ENCODE measurements around the gene PDZRN4. TPM values are rescaled to one million over a fixed set of nuclear protein-coding genes. Genes with fewer than 3 reads are reported as not detected.

The PDZRN4 gene
- total RNA-seq, 1 donor from 2014 or later, result 1.5 TPM

DNA sequence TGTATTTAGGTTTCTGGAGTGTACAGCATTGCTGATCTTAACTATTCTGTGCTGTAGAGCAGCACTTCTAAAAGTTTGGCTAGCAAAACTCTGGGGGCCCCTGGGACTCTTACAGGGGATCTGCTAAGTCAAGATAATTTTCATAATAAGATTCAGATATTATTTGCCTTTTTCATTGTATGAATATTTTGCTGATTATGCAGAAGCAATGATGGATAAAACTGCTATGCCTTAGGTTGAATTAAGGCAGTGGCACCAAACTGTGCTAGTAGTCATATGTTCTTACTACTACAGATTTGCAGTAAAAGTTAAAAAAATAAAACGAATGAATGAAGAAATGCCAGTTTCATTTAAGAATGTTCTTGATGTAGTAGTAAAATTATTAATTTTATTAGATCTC, 160.1 kb downstream of the PDZRN4 start:
- Mint-ChIP-seq H3K4me1 (ENCODE audit: low read depth, unreplicated experiment) (no peaks in the 10 kb centered on the region), H3K4me3 (ENCODE audit: unreplicated experiment) (no peak overlapping the region), H3K27ac (ENCODE audit: unreplicated experiment) (no peak overlapping the region), H3K36me3 (ENCODE audit: unreplicated experiment) (no peaks in the 10 kb centered on the region), H3K27me3 (ENCODE audit: unreplicated experiment) (no peaks in the 10 kb centered on the region), H3K9me3 (ENCODE audit: unreplicated experiment) (peaks cover 1% of the 10 kb centered on the region)
- TF ChIP-seq, protein P1, sequence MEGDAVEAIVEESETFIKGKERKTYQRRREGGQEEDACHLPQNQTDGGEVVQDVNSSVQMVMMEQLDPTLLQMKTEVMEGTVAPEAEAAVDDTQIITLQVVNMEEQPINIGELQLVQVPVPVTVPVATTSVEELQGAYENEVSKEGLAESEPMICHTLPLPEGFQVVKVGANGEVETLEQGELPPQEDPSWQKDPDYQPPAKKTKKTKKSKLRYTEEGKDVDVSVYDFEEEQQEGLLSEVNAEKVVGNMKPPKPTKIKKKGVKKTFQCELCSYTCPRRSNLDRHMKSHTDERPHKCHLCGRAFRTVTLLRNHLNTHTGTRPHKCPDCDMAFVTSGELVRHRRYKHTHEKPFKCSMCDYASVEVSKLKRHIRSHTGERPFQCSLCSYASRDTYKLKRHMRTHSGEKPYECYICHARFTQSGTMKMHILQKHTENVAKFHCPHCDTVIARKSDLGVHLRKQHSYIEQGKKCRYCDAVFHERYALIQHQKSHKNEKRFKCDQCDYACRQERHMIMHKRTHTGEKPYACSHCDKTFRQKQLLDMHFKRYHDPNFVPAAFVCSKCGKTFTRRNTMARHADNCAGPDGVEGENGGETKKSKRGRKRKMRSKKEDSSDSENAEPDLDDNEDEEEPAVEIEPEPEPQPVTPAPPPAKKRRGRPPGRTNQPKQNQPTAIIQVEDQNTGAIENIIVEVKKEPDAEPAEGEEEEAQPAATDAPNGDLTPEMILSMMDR (IDR thresholded peaks at IDR 0.05; ENCODE audit: partially characterized antibody, unreplicated experiment), result no peak
- DNase-seq, result no peak

DNA sequence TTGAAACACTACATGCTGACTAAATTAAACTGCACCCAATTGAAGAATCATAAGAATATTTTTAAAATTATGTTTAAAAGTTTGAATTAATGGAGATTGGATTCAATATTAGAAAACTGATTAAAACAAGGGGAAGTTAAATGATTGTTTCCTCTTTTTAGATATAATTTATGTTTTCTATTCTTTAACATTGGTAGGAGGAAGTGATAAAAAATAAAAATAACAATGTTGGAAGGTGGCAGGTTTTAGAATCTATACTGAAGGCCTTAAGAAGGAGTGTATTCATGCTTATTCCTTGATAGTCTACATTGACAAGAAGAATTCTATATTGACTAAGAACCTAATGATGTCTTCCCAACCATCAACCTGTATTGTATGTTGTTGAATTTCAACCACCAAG, 168.1 kb downstream of the PDZRN4 start:
- Mint-ChIP-seq H3K9me3 (ENCODE audit: unreplicated experiment) (peaks cover 1% of the 10 kb centered on the region), H3K27ac (ENCODE audit: unreplicated experiment) (no peak overlapping the region), H3K4me1 (ENCODE audit: low read depth, unreplicated experiment) (no peaks in the 10 kb centered on the region), H3K36me3 (ENCODE audit: unreplicated experiment) (no peaks in the 10 kb centered on the region), H3K27me3 (ENCODE audit: unreplicated experiment) (no peaks in the 10 kb centered on the region), H3K4me3 (ENCODE audit: unreplicated experiment) (no peak overlapping the region)
- DNase-seq, result no peak
- TF ChIP-seq, protein P1 (IDR thresholded peaks at IDR 0.05; ENCODE audit: partially characterized antibody, unreplicated experiment), result no peak

DNA sequence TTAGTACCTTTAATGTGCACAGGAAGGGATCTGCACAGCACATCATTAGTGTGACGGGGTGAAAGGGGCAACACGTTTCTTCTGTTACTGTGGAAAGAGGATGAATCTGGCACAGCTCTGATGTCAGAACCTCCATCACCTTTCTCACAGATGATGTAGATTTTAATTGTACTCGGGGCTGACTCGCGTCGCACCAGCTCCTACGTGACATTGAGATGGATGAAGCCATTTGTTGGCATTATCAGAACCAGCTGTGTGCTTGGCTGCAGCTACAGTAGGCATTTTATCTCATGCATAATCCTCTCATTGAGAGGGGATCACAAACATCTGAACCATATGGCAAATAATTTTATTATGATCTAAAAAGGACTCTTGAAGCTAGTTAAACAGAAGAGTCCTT, 173.6 kb downstream of the PDZRN4 start:
- TF ChIP-seq, protein P1 (IDR thresholded peaks at IDR 0.05; ENCODE audit: partially characterized antibody, unreplicated experiment), result no peak
- Mint-ChIP-seq H3K4me1 (ENCODE audit: low read depth, unreplicated experiment) (peaks cover 10% of the 10 kb centered on the region), H3K27ac (ENCODE audit: unreplicated experiment) (no peak overlapping the region), H3K4me3 (ENCODE audit: unreplicated experiment) (no peak overlapping the region), H3K27me3 (ENCODE audit: unreplicated experiment) (peaks cover 2% of the 10 kb centered on the region), H3K9me3 (ENCODE audit: unreplicated experiment) (no peaks in the 10 kb centered on the region), H3K36me3 (ENCODE audit: unreplicated experiment) (no peaks in the 10 kb centered on the region)
- DNase-seq, result no peak

DNA sequence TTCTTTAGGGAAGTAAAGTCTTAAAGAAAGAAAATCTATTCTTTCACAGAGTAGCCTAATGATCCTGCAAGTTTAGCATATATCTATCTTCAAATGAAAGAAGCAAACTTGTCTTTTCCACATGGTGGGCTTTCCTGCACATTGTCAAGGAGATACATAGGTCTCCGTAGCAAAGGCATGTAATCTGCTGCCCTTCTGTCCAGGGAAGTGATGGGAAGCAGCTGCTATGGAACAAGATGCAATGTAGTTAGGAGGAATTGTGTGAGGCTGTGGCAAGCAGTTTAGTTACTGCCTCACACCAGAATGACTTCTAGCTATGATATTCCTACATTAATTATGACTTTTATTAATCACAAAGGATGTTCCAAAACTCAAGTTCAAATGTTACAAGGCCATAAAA, 174.4 kb downstream of the PDZRN4 start:
- no peak for DNase-seq
- Mint-ChIP-seq H3K9me3 (ENCODE audit: unreplicated experiment) (no peaks in the 10 kb centered on the region), H3K27ac (ENCODE audit: unreplicated experiment) (no peak overlapping the region), H3K4me3 (ENCODE audit: unreplicated experiment) (no peak overlapping the region), H3K36me3 (ENCODE audit: unreplicated experiment) (no peaks in the 10 kb centered on the region), H3K4me1 (ENCODE audit: low read depth, unreplicated experiment) (peaks cover 10% of the 10 kb centered on the region), H3K27me3 (ENCODE audit: unreplicated experiment) (peaks cover 2% of the 10 kb centered on the region)
- TF ChIP-seq, protein P1 (IDR thresholded peaks at IDR 0.05; ENCODE audit: partially characterized antibody, unreplicated experiment), result no peak

DNA sequence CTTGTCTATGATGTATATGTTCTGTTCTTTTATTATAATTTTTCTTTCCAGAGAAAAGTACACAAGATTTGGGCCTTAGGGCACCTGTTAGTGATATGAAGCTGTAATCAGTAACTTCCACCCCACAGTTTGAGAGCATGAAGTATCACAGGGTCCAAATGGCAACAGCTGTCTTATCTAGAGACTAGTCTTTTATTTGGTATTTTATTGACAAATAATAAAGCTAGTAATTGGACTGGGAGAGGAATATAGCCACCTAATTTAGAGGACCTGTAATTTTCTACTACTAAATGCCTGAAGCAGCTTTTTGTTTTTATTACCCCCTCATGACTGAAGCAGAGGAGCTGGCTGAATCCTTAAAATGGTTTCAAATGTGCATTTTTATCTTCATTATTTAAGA, 174.8 kb downstream of the PDZRN4 start:
- peaks cover 2% of the 10 kb centered on the region for H3K27me3 Mint-ChIP-seq (ENCODE audit: unreplicated experiment)
- no peak overlapping the region for H3K4me3 Mint-ChIP-seq (ENCODE audit: unreplicated experiment)
- peaks cover 10% of the 10 kb centered on the region for H3K4me1 Mint-ChIP-seq (ENCODE audit: low read depth, unreplicated experiment)
- no peaks in the 10 kb centered on the region for H3K36me3 Mint-ChIP-seq (ENCODE audit: unreplicated experiment)
- DNase-seq, result no peak
- TF ChIP-seq, protein P1 (IDR thresholded peaks at IDR 0.05; ENCODE audit: partially characterized antibody, unreplicated experiment), result no peak
- no peak overlapping the region for H3K27ac Mint-ChIP-seq (ENCODE audit: unreplicated experiment)
- H3K9me3 Mint-ChIP-seq (ENCODE audit: unreplicated experiment), result no peaks in the 10 kb centered on the region
